ENCODE data around the gene AIFM2. TPM values are rescaled to one million over a fixed set of nuclear protein-coding genes. Genes with fewer than 3 reads are reported as not detected.

Gene AIFM2
- polyA plus RNA-seq, 2 of the 4 experiments (the other 2 are of a cell fraction) = 30.0 to 34.8 TPM

- 93% methylated on average over 8 of the region's 8 CpGs for WGBS (ENCODE audit: missing lambda C conversion rate)
- Histone ChIP-seq H3K27ac (peak overlapping the region; percentile 31 to 47; a peak in 3 of 6 replicates), H3K4me2 (peak overlapping the region; percentile 58; the same call in 2 of the 3 replicates), H3K9me3 (no peaks in the 10 kb centered on the region), H3K4me1 (peaks cover 52% of the 10 kb centered on the region), H3K4me3 (no peak overlapping the region)
- FAIRE-seq (no peak), ATAC-seq (no peak), DNase-seq (ENCODE audit: low read depth in 1 of 2, low spot score in 1 of 2) (no peak)
- ChIA-PET CTCF (interaction anchor here (0.7 to 1.5 kb wide), 3 partner anchors 11 to 56 kb away, joined by 3 to 9 read pairs (median 3); partner anchors contain the start of gene TYSND1), POLR2A (no interaction called here)
- TF ChIP-seq HDAC2 (IDR thresholded peaks at IDR 0.05) (no peak), CBX8 (IDR thresholded peaks at IDR 0.05) (no peak), HMGXB4 (CRISPR knock-in tag; IDR thresholded peaks at IDR 0.05; ENCODE audit: borderline replicate concordance) (no peak), CBX2 (IDR thresholded peaks at IDR 0.05; ENCODE audit: borderline replicate concordance, low read depth) (no peak), ZFP36 (IDR thresholded peaks at IDR 0.05; ENCODE audit: borderline replicate concordance, partially characterized antibody) (no peak), HEYL (CRISPR knock-in tag; IDR thresholded peaks at IDR 0.05) (no peak), REST (IDR thresholded peaks at IDR 0.05) (no peak), ZC3H11A (IDR thresholded peaks at IDR 0.05) (no peak), SMC3 (IDR thresholded peaks at IDR 0.05) (no peak), EHF (CRISPR knock-in tag; IDR thresholded peaks at IDR 0.05) (no peak), NR3C1 (IDR thresholded peaks at IDR 0.05) (no peak), JUNB (IDR thresholded peaks at IDR 0.05) (no peak)
Observed at GRCh38 chr10:70090013-70090412, 42.6 kb downstream of the AIFM2 start.

- ChIA-PET CTCF (no interaction called here), POLR2A (no interaction called here)
- no peak overlapping the region for H3K4me2 ChIP-seq
- ATAC-seq (no peak), DNase-seq (ENCODE audit: low read depth in 1 of 2, low spot score in 1 of 2) (no peak), FAIRE-seq (no peak)
- no peaks in the 10 kb centered on the region for H3K9me3 ChIP-seq
- H3K4me1 ChIP-seq = peaks cover 58% of the 10 kb centered on the region
- H3K27ac ChIP-seq = peak overlapping the region in 1 of 2 experiments; percentile 36; a peak in 2 of 6 replicates
- no peak overlapping the region for H3K4me3 ChIP-seq
- WGBS (ENCODE audit: missing lambda C conversion rate) = 83% methylated on average over 3 of the region's 3 CpGs
- TF ChIP-seq POLR2A (IDR thresholded peaks at IDR 0.05; ENCODE audit: low read length) (no peak), TFCP2L1 (CRISPR knock-in tag; IDR thresholded peaks at IDR 0.05) (no peak), PBX3 (IDR thresholded peaks at IDR 0.05) (no peak), POLR2AphosphoS2 (conservative IDR thresholded peaks at IDR 0.05; ENCODE audit: low read length) (no peak), KDM5A (IDR thresholded peaks at IDR 0.05) (no peak), JUN (IDR thresholded peaks at IDR 0.05) (no peak), CTCF (IDR thresholded peaks at IDR 0.05) (no peak), SMC3 (IDR thresholded peaks at IDR 0.05) (no peak), ATOH8 (CRISPR knock-in tag; IDR thresholded peaks at IDR 0.05; ENCODE audit: low read depth) (no peak), SREBF2 (IDR thresholded peaks at IDR 0.05) (no peak), HES2 (IDR thresholded peaks at IDR 0.05) (no peak), EP300 (IDR thresholded peaks at IDR 0.05) (no peak), USF2 (IDR thresholded peaks at IDR 0.05) (no peak), BHLHE40 (IDR thresholded peaks at IDR 0.05; ENCODE audit: low read depth, low read length) (no peak), HMGXB4 (CRISPR knock-in tag; IDR thresholded peaks at IDR 0.05; ENCODE audit: borderline replicate concordance) (no peak), CHD4 (IDR thresholded peaks at IDR 0.05; ENCODE audit: borderline replicate concordance) (no peak)
Observed at GRCh38 chr10:70088308-70088698, 44.3 kb downstream of the AIFM2 start.
